Inflammatory macrophage treated with lipopolysaccharide for 1 hour (primary cell): ENCODE data around the gene NELFB.
A peak's percentile ranks its signal among the peaks of the same experiment; 100 is the strongest.
"Not testable (repeated sequence)": the region's sequence is repeated elsewhere in the genome, so short reads cannot be mapped to it uniquely, and the experiment has no call there.

Source experiments
- DNase-seq, 2 donors: peaks; one replicate each; pipeline ENCODE4 v3.0.0-alpha.2; 2020 to 2022

Gene NELFB

DNA sequence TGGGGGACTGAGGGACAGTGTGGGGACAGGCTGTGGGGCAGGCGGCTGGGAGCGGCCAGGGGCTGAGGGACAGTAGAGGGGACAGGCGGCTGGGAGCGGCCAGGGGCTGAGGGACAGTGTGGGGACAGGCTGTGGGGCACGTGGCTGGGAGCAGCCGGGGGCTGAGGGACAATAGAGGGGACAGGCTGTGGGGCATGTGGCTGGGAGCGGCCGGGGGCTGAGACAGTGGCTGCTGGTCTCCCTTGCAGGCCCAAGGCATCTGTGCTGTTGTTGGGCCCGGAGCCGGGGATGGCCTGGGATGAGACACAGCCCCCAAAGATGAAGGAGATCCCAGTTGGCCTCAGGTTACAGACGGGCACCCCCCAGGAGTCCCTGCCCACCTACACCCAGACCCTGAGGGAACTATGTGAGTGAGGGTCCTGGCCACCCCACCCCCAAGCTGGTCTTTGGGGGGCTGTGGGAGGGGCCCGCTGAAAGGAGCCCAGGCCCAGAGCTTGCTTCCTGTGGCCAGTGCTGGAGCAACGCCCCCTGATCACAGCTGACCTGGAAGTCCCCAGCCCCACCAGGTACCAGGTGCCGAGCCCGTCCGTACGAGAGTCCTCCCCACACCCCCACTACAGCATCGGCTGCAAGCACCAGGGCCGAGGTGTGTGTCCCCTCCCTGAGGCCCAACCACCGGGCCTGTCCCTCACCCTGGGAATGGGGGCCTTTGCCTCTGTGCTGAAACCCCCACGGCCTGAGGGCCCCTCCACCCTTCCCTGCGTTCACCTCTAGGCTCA is 3.4 kb upstream of the NELFB start:
- DNase-seq = no peak

DNA sequence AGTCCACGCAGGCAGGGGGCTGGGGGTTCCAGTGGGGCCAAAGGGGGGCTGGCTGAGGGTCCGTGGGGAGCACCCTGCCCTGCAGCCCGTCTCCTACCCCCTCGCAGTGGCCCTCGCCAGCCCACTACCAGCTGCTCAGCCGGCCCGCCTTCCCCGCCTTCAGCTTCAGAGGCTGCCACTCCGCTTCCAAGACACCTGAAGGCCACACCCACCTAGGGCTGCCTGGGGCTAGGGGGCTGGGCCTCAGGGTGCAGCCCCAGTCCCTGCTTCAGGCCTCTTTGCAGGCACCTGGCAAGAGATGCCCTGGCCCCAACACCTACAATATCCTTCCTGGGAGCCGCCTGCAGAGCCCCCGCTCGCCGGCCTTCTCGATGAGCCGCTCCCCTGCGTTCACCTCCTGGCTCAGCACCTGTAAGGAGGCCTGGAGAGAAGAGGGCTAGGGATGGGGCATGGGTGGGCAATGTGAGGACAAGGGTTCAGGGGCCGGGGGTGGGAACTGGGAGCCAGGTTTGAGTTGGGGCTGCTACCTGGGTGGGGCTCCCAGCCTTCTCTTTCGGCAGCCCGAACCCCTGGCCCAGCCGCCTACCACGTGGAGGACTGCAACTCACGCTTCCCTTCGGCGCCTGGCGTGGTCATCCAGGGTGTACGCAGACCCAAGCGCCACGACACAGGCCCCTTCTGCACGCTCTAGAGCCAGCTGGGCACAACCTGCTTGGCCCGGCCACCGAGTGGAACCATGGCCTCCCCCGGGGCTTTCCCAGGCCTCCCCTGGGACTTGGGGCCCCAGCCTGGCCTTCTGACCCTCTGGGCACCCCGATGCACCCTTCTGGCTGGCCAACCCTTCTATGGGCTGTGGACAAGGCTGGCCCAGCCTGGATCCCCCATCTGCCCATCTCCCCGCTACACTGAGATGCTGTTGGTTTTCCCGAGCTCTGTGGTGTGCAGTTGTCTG is 2.3 kb upstream of the NELFB start:
- DNase-seq = no peak

DNA sequence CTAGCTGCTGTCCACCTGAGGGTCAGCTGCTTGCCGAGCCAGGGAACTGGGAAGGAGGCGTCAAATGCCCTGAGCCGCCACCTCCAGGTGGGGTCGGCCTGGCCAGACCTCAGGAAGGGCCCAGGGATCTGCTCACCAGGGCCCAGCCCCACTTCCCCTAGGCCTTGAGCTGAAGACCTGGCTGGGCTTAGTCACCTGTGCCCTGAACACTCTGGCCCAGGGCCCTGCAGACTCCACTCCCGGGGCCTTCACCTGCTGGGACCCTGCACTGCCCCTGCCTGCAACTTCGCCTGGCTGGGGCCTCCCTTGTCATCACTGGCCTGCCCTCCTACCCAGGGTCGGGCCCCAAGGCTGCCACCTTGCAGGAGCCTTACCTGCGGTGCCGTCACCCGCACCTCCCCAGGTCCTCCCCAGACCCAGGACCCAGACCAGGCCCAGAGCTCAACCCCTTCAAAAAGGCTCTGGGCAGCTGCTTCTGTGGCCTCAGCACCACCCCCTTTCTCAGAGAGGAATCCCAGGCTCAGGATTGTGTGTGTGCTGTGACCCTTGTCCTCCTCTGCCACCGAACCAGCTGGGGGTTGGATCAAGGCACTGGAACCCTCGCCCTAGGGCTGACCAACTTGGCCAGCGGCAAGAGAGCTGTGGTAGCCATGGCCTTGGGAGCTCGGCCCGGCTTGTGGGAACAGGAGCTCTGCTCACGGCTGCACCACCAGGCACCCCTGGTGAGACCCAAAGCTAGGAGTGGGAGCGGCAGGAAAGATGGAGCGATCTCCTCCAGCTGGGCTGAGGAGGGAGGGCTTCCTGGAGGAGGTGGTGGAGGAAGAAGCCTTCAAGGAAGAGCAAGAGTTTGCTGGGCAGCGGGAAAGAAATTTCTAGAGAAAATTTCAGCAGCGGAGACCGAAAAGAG is 1.2 kb upstream of the NELFB start:
- no peak for DNase-seq

DNA sequence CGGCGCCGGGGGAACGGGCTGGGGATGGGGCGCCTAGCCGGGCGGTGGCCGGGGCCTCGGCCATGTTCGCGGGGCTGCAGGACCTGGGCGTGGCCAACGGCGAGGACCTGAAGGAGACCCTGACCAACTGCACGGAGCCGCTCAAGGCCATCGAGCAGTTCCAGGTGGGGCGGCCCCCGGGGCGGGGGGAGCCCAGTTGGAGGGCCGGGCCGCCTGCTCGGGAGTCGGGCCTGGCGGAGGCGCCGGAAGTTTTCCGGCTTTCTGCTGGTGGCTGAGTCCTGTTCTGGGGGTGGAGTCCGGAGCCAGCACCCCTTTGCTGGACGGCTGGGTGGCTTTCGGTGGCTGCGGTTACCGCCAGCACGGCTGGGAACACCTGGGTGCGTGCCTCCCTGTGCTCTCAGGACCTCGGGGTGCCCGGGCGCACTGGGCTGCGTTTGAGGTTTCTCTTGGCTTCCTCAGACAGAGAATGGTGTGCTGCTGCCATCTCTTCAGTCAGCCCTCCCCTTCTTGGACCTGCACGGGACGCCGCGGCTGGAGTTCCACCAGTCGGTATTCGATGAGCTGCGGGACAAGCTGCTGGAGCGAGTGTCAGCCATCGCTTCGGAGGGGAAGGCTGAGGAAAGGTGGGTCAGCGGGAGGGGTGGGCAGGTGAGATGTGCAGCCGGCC is 454 bp downstream of the NELFB start:
- DNase-seq = peak; percentile 17 to 19

DNA sequence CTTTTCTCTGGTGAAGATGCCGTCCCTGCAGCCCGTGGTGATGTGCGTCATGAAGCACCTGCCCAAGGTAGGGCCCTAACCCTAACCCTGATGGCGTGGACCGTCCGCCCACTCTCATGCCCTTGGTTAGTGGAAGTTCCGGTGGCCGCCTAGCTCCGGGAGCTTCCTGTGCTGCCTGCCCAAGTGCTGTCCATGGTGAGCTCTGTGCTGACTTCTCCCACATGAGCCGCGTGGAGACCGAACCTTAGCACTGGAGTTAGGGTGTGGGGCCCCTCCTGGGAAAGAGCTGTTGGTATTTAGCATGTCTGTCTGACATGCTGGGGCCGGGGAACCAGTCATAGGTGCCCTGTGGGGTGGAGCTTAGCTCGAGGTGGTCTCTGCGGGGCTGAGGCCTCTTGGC is 1.2 kb downstream of the NELFB start:
- no peak for DNase-seq

DNA sequence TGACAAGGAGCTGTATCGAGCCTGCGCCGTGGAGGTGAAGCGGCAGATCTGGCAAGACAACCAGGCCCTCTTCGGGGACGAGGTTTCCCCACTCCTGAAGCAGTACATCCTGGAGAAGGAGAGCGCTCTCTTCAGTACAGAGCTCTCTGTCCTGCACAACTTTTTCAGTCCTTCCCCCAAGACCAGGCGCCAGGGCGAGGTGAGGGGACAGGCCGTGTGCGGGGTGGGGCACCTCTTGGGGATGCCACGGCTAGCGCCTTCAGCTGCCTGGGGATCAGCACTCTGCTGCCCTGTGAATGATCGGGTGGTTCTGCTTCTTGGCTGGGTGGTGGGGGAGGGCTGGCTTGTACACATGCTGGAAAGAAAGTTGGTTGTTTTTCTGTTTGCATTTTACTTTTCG is 1.7 kb downstream of the NELFB start:
- no peak for DNase-seq

DNA sequence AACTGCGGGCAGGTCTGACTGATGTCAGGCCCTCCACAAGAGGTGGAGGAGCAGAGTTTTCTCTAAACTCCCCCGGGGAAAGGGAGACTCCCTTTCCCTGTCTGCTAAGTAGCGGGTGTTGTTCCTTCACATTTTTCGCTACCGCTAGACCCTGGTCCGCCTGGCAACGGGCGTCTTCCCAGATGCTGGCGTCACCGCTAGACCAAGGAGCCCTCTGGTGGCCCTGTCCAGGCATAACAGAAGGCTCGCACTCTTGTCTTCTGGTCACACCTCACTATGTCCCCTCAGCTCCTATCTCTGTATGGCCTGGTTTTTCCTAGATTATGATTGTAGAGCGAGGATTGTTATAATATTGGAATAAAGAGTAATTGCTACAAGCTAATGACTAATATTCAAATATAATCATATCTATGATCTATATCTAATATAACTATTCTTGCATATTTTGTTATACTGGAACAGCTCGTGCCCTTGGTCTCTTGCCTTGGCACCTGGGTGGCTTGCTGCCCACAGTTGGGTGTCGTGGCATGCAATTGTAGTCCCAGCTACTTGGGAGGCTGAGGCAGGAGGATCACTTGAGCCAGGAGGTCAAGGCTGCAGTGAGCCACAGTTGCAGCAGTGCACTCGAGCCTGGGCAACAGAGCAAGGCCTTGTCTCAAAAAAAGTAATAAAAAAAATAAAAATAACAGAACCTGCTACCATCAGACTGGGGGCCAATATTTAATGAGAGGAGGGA is 7.2 kb downstream of the NELFB start:
- DNase-seq = not testable (repeated sequence)

DNA sequence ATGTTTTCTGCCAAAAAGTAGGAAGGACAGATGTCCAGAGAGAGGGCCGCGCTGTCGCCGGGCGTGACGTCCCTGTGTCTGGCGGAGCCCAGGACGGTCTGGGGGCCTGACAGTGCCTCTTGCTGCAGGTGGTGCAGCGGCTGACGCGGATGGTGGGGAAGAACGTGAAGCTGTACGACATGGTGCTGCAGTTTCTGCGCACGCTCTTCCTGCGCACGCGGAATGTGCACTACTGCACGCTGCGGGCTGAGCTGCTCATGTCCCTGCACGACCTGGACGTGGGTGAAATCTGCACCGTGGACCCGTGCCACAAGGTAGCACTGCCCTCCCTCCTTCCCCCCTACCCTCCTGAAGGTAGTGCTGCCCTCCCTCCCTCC is 7.8 kb downstream of the NELFB start:
- no peak for DNase-seq

DNA sequence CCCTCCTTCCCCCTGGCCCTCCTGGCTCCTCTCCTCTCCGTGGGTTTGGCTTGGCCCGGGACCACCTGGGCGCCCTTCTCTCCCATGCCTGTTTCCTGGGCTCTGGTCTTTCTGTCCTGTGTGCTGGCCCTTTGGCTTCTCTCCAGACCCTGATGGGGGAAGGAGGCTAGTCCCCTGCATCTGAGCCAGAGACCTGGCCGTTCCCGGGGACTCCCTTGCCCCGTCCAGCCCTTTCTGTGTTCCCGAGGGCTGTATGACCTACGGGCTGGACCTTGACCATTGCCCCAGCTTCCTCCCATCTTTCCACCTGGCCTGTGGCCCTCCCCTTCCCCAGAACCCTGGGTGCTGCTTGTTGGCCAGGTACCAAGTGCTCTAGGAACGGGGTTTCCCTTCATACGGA is 8.4 kb downstream of the NELFB start:
- no peak for DNase-seq

DNA sequence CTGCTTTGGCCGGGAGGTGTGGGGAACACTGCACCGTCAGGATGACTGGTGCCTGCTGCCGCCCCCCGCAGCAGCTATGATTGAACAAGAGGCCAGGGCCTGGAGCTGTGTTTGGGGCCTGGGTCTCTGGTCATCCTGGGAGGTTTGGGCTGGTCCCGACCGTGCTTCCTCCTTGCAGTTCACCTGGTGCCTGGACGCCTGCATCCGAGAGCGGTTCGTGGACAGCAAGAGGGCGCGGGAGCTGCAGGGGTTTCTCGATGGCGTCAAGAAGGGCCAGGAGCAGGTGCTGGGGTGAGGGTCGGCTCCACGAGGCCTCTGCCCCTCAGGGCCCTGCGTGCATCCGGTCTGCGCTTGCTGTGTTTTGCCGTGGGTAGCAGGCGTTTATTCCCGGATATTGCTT is 8.9 kb downstream of the NELFB start:
- DNase-seq = no peak

DNA sequence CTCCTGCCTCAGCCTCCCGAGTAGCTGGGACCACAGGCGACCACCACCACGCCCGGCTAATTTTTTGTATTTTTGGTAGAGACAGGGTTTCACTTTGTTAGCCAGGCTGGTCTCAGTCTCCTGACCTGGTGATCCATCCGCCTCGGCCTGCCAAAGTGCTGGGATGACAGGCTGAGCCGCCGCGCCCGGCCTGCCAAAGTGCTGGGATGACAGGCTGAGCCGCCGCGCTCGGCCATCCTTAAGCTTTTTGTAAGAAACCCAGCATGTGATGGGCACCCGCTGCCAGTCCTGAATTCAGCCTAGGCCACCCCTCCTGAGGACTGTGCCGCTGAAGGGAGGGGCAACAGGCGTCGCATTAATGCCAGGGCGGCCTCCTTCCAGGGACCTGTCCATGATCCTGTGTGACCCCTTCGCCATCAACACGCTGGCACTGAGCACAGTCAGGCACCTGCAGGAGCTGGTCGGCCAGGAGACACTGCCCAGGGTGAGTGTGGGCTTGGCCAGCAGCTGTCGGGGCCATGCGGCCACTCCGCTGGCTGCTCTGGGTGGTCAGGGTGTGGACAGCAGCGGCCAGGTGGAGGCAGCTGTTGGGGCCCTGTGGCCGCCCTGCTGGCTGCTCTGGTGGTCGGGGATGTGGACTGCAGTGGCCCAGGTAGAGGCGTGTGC is 10.5 kb downstream of the NELFB start:
- DNase-seq = no peak

DNA sequence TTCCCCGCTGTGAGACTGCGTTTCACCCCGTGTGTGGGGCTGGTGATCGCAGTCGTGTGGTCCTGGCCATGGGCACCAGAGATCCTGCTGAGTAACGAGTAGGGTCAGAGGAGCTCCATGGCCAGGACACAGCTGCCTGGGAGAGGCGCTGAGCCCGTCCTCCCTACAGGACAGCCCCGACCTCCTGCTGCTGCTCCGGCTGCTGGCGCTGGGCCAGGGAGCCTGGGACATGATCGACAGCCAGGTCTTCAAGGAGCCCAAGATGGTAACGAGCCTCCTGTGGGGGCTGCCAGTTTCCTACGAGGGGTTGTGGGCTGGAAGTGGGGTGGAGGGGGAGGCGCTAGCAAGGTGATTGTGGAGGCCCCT is 11.0 kb downstream of the NELFB start:
- no peak for DNase-seq

DNA sequence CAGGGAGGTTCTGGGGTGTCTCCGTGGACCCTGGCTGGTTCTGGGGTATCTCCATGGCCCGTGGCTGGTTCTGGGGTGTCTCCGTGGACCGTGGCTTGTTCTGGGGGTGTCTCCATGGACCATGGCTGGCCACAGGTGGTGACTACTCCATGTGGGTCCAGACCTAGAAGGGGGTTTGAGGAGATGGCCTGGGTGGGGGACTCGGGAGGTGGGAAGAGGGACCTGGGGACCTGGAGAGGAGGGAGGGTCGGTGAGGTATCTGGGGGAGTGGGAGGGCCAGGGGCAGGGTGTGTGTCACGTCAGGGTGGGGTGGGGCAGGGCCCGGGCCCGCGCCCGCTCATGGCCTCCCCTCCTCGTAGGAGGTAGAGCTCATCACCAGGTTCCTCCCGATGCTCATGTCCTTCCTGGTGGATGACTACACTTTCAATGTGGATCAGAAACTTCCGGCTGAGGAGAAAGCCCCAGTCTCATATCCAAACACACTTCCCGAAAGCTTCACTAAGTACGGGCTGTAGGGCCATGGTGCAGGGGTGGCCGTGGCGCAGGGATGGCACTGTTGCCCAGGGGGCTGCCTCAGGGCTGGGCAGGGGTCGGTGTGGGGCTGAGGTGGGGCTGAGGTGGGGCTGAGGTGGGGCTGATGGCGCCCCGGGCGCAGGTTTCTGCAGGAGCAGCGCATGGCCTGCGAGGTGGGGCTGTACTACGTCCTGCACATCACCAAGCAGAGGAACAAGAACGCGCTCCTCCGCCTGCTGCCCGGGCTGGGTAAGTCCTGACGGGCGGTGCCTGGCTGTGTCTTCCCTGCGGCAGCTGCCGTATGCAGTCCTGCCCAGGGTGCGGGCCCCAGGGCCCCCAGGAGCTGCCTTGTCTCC is 11.7 kb downstream of the NELFB start:
- no peak for DNase-seq

DNA sequence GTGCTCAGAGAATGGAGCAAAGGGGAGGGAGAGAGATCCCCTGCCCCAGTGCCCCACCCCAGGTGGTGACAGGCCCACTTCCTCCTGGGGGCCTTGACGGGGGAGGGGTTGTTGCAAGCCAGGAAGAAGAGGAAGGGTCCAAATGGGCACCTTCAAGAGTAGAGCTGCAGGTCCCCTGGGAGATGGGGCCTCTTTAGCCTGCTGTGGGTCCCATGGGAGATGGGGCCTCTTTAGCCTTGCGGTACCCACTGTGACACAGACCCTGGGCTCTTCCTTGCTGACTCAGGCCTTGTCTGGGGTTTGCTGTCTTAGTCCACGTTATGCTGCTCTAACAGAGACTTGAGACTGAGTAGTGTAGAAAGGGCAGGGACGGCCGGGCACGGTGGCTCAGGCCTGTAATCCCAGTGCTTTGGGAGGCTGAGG is 12.8 kb downstream of the NELFB start:
- DNase-seq = no peak

DNA sequence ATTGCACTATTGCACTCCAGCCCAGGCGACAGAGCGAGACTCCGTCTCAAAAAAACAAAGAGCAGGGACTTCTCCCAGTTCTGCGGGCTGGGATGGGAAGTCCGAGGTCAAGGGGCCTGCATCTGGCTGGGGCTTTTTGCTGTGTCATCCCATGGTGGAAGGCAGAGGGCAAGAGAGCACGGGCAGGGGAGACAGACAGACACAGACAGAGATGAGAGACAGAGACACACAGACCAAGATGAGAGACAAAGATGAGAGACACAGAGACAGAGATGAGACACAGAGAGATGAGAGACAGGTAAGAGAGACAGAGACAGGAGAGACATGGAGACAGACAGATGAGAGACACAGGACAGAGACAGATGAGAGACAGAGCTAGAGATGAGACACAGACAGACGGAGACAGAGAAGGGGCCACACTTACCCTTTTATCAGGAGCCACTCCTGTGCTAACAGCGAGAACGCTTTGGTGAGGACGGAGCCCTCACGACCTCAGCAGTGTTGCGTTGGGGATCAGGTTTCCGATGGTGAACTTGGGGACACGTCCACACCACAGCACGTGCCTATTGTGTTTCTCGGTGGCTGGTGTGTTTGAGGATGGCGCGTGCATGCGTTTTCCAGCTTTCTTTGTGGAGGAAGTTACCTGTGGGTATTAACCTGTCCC is 13.5 kb downstream of the NELFB start:
- peak; percentile 11 to 38 for DNase-seq

DNA sequence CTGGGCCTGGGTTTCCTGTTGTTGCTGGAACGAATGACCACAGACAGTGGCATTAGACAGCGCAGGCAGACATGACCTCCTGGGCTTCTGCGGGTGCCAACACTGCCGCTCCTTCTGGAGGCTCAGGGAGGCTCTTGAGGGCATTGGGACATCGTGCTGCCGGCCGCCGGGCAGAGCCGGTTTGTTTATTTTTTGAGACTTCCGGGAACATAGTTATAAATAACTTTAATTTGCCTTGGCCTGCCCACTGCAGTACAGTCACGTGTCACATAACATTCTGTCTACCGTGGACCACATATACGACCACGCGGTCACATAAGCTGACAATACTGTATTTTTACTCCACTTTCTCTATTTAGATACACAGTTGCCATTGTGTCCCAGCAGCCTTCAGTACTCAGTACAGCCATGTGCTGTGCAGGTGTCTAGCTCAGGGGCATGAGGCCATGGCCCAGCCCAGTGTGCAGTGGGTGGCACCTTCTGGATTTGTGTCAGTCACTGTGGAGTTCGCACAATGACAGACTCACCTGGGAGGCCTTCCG is 14.2 kb downstream of the NELFB start:
- no peak for DNase-seq

DNA sequence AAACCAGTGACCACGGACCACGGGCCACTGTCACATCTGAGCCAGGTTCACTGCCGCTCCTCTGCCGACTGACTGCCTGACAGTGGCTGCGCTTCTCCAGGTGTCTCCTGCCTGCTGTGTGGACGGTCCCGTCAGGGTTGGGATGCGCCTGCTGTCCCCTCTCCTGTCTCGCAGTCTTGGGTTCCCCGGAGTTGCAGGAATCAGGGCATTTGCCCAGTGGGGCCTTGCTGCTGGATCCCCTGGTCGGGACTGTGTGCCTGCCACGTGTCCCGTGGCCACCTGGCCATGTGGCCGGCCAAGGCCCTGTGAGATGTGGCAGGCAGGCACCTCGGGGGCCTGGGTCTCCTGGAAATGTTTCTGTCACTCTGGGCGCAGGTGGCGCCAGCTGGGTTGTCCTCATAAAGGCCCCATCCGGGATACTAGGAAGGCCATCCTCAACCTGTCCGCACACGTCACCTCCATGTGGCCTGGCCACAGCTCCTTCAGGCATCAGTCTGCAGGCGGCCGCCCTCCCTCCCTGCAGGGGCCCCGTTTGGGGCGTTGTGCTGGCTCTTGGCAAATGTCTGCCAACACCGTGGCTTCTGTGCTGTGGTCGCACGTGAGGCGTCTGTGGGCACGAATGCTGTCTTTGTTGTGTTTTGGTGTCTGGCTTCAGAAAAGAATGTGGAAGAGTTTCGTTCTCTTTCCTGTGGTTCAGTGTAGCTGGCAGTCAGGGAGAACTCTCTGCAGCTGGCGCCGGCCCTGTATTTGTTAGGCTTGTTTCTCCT is 16.0 kb downstream of the NELFB start:
- no peak for DNase-seq

DNA sequence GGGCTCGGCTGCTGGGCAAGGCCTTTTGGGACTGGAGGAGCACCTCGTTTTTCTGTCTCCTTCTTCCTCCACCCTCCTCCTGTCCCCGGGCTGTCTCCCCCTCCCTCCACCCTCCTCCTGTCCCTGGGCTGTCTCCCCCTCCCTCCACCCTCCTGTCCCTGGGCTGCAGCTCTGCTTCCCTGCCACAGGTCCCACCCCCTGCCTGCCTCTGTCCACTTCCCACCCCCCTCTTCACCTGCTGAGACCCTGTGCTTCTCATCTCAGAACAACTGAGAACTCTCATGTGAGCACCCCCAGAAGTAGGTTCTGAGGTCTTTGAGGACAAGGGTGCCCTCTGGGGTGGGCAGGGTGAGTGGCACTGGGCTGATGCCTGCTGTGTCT is 16.6 kb downstream of the NELFB start:
- DNase-seq = no peak
